Astrocyte (in vitro differentiated cells and primary cell): ENCODE measurements around the gene METTL25B.

ENCODE experiments used
- CTCF ChIP-seq: IDR thresholded peaks from 2 replicates; pipeline ENCODE4 v1.5.1; 2011; ENCODE audit warnings: low read depth, mild to moderate bottlenecking, inconsistent platforms, low read length, moderate library complexity; ENCODE audit not compliant: insufficient read depth
- EZH2 ChIP-seq: IDR thresholded peaks from 2 replicates; pipeline ENCODE4 v1.6.1; 2012; ENCODE audit warnings: mild to moderate bottlenecking, low read length, inconsistent platforms; ENCODE audit not compliant: insufficient read depth

GRCh38 chr1:156743367-156744302 lies 15.4 kb downstream of the METTL25B start:
- no peak for TF ChIP-seq CTCF
- TF ChIP-seq EZH2: no peak
